ENCODE data around the gene MCU.

MCU gene

GRCh38 chr10:72653383-72654096 lies 38.4 kb upstream of the MCU start:
- no peak for TF ChIP-seq CTCF (conservative IDR thresholded peaks at IDR 0.05; ENCODE audit: low read depth)
- DNase-seq (ENCODE audit: low spot score): no peak
- ChIA-PET POLR2A (ENCODE audit: low non-redundant PET) (no interaction called here), CTCF (interaction anchor here (0.6 kb wide), 1 partner anchor 235 kb away, joined by 3 read pairs; no protein-coding TSS in a partner anchor)
- H3K27ac ChIP-seq: no peak overlapping the region

GRCh38 chr10:72654720-72655119 lies 37.2 kb upstream of the MCU start:
- POLR2A ChIA-PET (ENCODE audit: low non-redundant PET): no interaction called here
- no peak overlapping the region for H3K27ac ChIP-seq
- no peak for DNase-seq (ENCODE audit: low spot score)
- no peak for TF ChIP-seq CTCF (conservative IDR thresholded peaks at IDR 0.05; ENCODE audit: low read depth)
- CTCF ChIA-PET: no interaction called here

- no peak for DNase-seq (ENCODE audit: low spot score)
- no peak for TF ChIP-seq CTCF (conservative IDR thresholded peaks at IDR 0.05; ENCODE audit: low read depth)
- H3K27ac ChIP-seq: no peak overlapping the region
- POLR2A ChIA-PET (ENCODE audit: low non-redundant PET): interaction anchor here (0.7 kb wide), 1 partner anchor 754 kb away, joined by 9 read pairs; no protein-coding TSS in a partner anchor
- CTCF ChIA-PET: interaction anchor here (0.6 to 0.7 kb wide), 3 partner anchors 175 to 1019 kb away, joined by 3 to 4 read pairs (median 3); no protein-coding TSS in a partner anchor
These were observed 33.1 kb upstream of the MCU start for GRCh38 chr10:72658696-72659400.

GRCh38 chr10:72659694-72660093 lies 32.2 kb upstream of the MCU start:
- no peak overlapping the region for H3K27ac ChIP-seq
- DNase-seq (ENCODE audit: low spot score): no peak
- no peak for TF ChIP-seq CTCF (conservative IDR thresholded peaks at IDR 0.05; ENCODE audit: low read depth)
- CTCF ChIA-PET: interaction anchor here (0.6 to 0.7 kb wide), 3 partner anchors 14 to 747 kb away, joined by 3 to 4 read pairs (median 4); no protein-coding TSS in a partner anchor
- POLR2A ChIA-PET (ENCODE audit: low non-redundant PET): no interaction called here

GRCh38 chr10:72660220-72660619 lies 31.7 kb upstream of the MCU start:
- no peak for TF ChIP-seq CTCF (conservative IDR thresholded peaks at IDR 0.05; ENCODE audit: low read depth)
- H3K27ac ChIP-seq: no peak overlapping the region
- CTCF ChIA-PET: interaction anchor here (0.6 kb wide), 3 partner anchors 14 to 746 kb away, joined by 3 to 6 read pairs (median 4); no protein-coding TSS in a partner anchor
- peak; percentile 23 for DNase-seq (ENCODE audit: low spot score)
- POLR2A ChIA-PET (ENCODE audit: low non-redundant PET): no interaction called here

GRCh38 chr10:72661431-72661830 lies 30.5 kb upstream of the MCU start:
- H3K27ac ChIP-seq: no peak overlapping the region
- no peak for DNase-seq (ENCODE audit: low spot score)
- no peak for TF ChIP-seq CTCF (conservative IDR thresholded peaks at IDR 0.05; ENCODE audit: low read depth)
- POLR2A ChIA-PET (ENCODE audit: low non-redundant PET): no interaction called here
- CTCF ChIA-PET: no interaction called here

Measured in RWPE1 (cell line).